SK-N-SH treated with all-trans-retinoic acid at 6 μM for 48 hours (cell line): ENCODE results near the gene GPHN.

Experiments
- GLIS3 ChIP-seq: fragments of 250-450 bp; sonication (Bioruptor Pico); IDR thresholded peaks from 2 replicates; pipeline ENCODE4 v1.5.0; 2020; ENCODE audit warnings: mild to moderate bottlenecking, moderate library complexity
- PPARA ChIP-seq: fragments of 250-450 bp; sonication (Bioruptor Pico); IDR thresholded peaks from 2 replicates; pipeline ENCODE4 v1.5.0; 2020; ENCODE audit warnings: mild to moderate bottlenecking, borderline replicate concordance
- RARB ChIP-seq: fragments of 250-450 bp; sonication (Bioruptor Pico); IDR thresholded peaks from 2 replicates; pipeline ENCODE4 v1.8.0; 2021; ENCODE audit warnings: mild to moderate bottlenecking, moderate library complexity
- SNAI2 ChIP-seq: fragments of 250-450 bp; sonication (Bioruptor Pico); IDR thresholded peaks from 2 replicates; pipeline ENCODE4 v1.5.0; 2020; ENCODE audit warnings: mild to moderate bottlenecking, moderate library complexity
- TCF4 ChIP-seq: fragments of 250-450 bp; sonication (Bioruptor Pico); IDR thresholded peaks from 2 replicates; pipeline ENCODE4 v1.8.0; 2021; ENCODE audit warnings: mild to moderate bottlenecking, moderate library complexity, borderline replicate concordance
- TF ChIP-seq, protein P1 (sequence below): fragments of 250-450 bp; sonication (Bioruptor Pico); IDR thresholded peaks from 2 replicates; pipeline ENCODE4 v1.5.1; 2020; ENCODE audit warnings: low read depth, mild to moderate bottlenecking, moderate library complexity

- TF ChIP-seq TCF4 (CRISPR knock-in tag) (no peak), PPARA (CRISPR knock-in tag) (no peak), RARB (CRISPR knock-in tag) (no peak), GLIS3 (CRISPR knock-in tag) (no peak), SNAI2 (CRISPR knock-in tag) (no peak)
- TF ChIP-seq, protein P1, sequence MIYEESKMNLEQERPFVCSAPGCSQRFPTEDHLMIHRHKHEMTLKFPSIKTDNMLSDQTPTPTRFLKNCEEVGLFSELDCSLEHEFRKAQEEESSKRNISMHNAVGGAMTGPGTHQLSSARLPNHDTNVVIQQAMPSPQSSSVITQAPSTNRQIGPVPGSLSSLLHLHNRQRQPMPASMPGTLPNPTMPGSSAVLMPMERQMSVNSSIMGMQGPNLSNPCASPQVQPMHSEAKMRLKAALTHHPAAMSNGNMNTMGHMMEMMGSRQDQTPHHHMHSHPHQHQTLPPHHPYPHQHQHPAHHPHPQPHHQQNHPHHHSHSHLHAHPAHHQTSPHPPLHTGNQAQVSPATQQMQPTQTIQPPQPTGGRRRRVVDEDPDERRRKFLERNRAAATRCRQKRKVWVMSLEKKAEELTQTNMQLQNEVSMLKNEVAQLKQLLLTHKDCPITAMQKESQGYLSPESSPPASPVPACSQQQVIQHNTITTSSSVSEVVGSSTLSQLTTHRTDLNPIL (CRISPR knock-in tag) = no peak
Observed at GRCh38 chr14:67192366-67192765, 684.4 kb downstream of the GPHN start.
